NCI-H2196 (cell line): ENCODE data around the gene PXYLP1.
"Not testable (repeated sequence)": the region's sequence is repeated elsewhere in the genome, so short reads cannot be mapped to it uniquely, and the experiment has no call there.

Experiments
- DNase-seq: peaks from one replicate; lab custom pipeline; 2025; ENCODE audit not compliant: unreplicated experiment; lab: John Stamatoyannopoulos, UW

PXYLP1 gene, protein sequence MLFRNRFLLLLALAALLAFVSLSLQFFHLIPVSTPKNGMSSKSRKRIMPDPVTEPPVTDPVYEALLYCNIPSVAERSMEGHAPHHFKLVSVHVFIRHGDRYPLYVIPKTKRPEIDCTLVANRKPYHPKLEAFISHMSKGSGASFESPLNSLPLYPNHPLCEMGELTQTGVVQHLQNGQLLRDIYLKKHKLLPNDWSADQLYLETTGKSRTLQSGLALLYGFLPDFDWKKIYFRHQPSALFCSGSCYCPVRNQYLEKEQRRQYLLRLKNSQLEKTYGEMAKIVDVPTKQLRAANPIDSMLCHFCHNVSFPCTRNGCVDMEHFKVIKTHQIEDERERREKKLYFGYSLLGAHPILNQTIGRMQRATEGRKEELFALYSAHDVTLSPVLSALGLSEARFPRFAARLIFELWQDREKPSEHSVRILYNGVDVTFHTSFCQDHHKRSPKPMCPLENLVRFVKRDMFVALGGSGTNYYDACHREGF

GRCh38 chr3:141231101-141231951, at the start of gene PXYLP1:
Gene PXYLP1 (plus strand): TSS chr3:141231825. CDS start chr3:141260176, 28,351 bp downstream.
- peak; percentile 97 for DNase-seq

GRCh38 chr3:141183606-141184005, 48.0 kb upstream of the PXYLP1 start:
- no peak for DNase-seq

DNA sequence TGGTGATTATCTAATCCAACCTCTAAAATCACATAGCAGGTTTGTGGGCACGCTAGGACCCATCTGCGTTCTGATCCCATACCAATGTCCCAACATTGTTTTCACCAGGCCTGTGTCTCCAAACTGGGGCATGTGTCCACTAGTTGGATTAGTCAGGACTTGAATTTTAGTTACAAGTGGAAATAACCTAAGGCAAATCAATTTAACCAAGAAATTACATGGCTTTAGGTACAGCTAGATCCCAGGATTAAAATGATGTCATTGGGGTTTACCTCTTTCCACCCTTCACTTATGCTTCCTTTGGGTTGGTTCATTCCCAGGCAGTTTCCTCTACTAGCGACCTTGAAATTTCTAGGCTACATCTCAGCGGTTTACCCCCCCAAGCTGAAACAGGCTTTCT, 47.2 kb upstream of the PXYLP1 start:
- DNase-seq: no peak

GRCh38 chr3:141191097-141191749, 40.4 kb upstream of the PXYLP1 start:
- DNase-seq: no peak

- peak; percentile 97 for DNase-seq
Measured at GRCh38 chr3:141192345-141192744, 39.3 kb upstream of the PXYLP1 start.

DNA sequence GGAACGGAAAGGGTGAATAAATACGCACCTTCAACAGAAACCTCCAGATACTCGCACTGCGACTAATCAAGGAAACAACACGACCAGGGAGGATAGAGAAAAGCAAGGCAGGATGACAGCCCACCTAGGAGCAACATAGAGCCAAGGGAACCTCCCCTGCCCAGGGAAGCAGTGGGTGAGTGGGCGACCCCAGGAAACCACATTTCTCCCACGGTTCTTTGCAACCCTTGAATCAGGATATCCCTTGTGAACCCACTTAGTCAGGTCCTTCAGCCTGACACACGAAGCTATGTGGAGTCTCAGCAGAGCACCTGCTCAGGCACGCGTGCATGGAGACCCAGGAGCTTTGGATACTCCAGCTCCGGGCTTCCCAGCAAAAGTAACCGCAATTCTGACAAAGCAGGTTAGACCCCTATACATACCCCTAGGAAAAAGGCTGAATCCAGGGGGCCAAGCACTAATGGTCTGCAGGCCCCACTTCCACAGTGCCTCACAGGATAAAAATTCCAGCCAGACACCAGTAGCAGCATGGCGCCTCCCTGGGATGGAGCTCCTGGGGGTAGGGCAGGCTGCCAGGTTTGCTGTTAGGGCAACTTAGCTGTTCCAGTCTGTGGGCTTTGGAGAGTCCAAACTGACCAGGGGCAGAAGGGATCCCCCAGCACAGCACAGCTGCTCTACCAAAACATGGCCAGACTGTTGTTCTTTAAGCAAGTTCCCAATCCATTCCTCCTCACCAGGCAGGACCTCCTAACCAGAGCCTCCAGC, 38.4 kb upstream of the PXYLP1 start:
- DNase-seq: no peak

DNA sequence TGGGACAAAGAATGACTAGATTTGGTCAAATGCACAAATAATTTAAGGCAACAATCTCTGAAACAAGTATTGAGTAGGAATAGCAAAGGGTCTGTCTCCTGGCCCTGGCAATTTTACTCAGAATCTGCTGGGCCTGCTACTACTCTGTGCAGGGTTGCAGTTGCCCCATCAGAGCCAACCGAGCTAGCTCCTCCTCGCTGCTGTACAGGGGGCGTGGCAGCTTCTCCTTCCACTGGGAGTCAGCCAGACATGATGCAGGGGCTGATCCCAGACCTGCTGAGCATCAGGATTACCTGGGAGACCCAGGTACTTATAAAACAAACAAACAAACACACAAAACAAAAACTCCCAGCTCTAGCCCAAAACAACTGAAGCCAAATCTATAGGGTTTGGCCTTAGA, 30.5 kb upstream of the PXYLP1 start:
- no peak for DNase-seq

GRCh38 chr3:141202682-141203081, 28.9 kb upstream of the PXYLP1 start:
- DNase-seq: no peak

DNA sequence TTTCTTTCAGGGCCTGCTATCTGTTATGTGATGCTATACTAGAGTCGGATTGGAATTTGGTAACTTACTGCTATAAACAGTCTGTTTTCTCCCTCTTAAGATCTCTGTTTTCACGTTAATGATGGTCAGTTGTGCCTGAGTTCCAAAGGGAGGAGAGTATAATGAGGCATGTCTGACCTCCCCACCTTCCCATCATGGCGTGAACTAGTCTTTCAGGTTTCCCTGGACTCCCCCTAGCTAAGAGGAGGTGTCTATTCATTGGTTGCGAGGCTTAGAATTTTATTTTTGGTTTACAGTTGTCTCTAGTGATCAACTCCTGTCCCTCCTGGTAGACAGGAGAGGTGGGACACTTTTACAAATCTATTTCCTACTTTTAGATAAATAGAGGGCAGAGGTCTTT, 27.8 kb upstream of the PXYLP1 start:
- DNase-seq: no peak

- no peak for DNase-seq
Measured at GRCh38 chr3:141204343-141204742, 27.3 kb upstream of the PXYLP1 start.

DNA sequence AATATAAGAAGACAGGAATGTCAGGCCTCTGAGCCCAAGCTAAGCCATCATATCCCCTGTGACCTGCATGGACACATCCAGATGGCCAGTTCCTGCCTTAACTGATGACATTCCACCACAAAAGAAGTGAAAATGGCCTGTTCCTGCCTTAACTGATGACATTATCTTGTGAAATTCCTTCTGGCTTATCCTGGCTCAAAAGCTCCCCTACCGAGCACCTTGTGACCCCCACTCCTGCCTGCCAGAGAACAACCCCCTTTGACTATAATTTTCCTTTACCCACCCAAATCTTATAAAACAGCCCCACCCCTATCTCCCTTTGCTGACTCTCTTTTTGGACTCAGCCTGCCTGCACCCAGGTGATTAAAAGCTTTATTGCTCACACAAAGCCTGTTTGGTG, 20.3 kb upstream of the PXYLP1 start:
- DNase-seq: not testable (repeated sequence)

DNA sequence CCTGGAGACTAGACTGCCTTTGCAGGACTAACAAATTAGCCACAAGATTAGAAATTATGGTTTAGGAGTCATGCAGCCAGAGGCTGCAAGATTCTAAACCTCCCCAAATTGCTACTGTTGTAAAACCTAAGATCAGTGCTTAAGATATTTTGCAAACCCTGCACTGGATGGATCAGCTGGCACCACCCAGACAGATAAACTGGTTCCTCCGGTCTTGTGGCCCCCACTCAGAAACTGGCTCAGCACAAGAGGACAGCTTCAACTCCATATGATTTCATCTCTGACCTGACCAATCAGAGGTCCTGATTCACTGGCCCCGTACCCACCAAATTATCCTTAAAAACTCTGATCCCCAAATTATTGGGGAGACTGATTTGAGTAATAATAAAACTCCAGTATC, 19.5 kb upstream of the PXYLP1 start:
- no peak for DNase-seq

DNA sequence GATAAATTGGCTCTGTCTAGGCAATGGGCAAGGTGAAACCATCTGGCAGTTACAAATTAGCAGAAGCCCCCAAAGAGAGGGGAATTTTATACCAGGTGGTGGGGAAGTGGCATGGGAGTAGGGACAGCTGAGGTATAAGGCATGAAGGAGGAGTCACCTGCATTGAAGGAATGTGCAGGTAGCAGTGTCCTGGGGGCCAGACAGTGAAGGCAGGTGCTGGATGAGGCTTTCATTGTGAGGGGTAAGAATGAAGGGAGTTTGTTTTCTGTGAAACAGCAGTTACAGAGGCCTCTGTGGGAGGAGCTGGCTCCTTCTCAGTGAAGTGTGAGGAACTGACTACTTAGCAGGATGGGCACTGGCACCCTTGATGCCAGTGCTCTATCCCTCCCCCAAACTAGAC, 19.1 kb upstream of the PXYLP1 start:
- no peak for DNase-seq

DNA sequence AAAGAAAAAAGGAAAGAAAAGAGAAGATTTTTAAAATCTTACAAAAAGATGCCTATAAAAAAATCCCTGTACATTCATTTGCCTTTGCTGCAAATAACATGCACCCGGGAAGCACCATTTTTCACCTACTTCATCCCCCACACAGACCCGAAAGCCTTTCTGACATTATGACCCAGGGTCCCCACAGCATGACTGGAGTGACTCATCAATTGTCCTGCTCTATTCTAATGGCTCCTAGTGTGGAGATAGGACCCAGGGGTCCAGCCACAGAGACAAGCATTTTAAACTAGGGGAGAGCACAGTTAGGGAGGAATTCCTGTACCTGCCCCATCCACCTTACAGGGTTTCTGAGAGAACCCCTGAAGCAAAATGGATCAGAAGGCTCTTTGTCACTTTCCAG, 14.7 kb upstream of the PXYLP1 start:
- no peak for DNase-seq

DNA sequence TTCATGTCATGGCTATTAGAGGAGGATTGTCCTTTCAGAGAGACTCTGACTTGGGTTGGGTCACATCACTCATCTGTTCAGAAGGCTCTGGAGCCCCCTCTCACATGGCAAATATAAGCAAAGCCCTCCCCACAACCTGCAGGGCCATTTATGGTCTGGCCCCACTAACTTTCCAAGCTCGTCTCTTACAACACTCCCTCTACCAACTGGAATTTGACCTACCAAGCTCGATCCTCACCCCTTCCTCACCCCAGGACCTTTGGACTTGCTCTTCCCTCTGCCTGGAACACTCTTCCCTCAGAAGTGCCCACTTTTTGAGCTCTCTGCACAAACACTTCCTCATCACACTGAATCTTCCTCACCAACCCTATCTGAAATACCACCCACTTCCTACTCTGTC, 14.2 kb upstream of the PXYLP1 start:
- no peak for DNase-seq

- no peak for DNase-seq
Measured at GRCh38 chr3:141218162-141218835, 13.3 kb upstream of the PXYLP1 start.

GRCh38 chr3:141218926-141219325, 12.7 kb upstream of the PXYLP1 start:
- no peak for DNase-seq

- DNase-seq: no peak
Measured at GRCh38 chr3:141223673-141224166, 7.9 kb upstream of the PXYLP1 start.

GRCh38 chr3:141225939-141226338, 5.7 kb upstream of the PXYLP1 start:
- DNase-seq: no peak

- DNase-seq: no peak
Measured at GRCh38 chr3:141227216-141227615, 4.4 kb upstream of the PXYLP1 start.
